ENCODE measurements around the gene HK2.

DNA sequence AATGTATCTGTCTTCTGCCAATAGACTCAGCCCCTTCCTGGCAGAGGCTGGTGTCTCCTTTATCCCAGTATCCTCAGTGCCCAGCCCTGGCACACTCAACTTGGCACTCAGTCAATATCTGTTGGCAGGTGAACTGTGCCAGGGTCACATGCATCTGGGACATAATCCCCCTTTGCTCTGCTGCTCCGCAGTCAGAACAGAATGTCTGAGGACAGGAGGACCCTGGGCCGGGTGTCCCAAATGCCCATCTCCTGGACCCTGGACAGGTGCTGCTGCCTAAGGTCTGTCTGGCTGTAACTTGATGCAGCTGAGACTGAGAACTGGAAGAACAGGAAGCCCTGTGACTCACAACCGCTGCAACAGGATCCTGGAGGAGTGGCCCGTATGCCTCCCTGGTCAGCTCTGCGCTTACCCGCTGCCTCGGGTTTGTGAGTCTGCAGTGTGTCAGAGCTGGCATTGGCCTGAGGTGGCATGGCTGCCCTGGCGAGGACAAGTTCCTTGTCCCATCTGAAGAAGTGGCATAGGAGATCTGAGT is 11.4 kb downstream of the HK2 start:
- TF ChIP-seq, protein P1, sequence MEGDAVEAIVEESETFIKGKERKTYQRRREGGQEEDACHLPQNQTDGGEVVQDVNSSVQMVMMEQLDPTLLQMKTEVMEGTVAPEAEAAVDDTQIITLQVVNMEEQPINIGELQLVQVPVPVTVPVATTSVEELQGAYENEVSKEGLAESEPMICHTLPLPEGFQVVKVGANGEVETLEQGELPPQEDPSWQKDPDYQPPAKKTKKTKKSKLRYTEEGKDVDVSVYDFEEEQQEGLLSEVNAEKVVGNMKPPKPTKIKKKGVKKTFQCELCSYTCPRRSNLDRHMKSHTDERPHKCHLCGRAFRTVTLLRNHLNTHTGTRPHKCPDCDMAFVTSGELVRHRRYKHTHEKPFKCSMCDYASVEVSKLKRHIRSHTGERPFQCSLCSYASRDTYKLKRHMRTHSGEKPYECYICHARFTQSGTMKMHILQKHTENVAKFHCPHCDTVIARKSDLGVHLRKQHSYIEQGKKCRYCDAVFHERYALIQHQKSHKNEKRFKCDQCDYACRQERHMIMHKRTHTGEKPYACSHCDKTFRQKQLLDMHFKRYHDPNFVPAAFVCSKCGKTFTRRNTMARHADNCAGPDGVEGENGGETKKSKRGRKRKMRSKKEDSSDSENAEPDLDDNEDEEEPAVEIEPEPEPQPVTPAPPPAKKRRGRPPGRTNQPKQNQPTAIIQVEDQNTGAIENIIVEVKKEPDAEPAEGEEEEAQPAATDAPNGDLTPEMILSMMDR (IDR thresholded peaks at IDR 0.05): no peak
- no peak for TF ChIP-seq POLR2A (IDR thresholded peaks at IDR 0.05)
- TF ChIP-seq EP300 (IDR thresholded peaks at IDR 0.05): no peak
